MG63 (cell line): ENCODE measurements around the gene CLEC20A. TPM values are rescaled to one million over a fixed set of nuclear protein-coding genes. Genes with fewer than 3 reads are reported as not detected.

ENCODE experiments used
- DNase-seq: peaks from one replicate; pipeline ENCODE4 v3.0.0-alpha.2; 2020
- H3K27me3 ChIP-seq: fragments of 250-450 bp; sonication (Bioruptor Pico); 2 replicates; pipeline ENCODE4 v1.5.1; 2020; ENCODE audit warnings: mild to moderate bottlenecking, moderate library complexity
- H3K36me3 ChIP-seq: fragments of 250-450 bp; sonication (Bioruptor Pico); 2 replicates; pipeline ENCODE4 v1.5.1; 2020; ENCODE audit warnings: mild to moderate bottlenecking, moderate library complexity
- H3K4me3 ChIP-seq: fragments of 250-450 bp; sonication (Bioruptor Pico); 2 replicates; pipeline ENCODE4 v1.5.1; 2020; ENCODE audit warnings: mild to moderate bottlenecking, moderate library complexity
- H3K9me3 ChIP-seq: fragments of 250-450 bp; sonication (Bioruptor Pico); 2 replicates; pipeline ENCODE4 v1.5.1; 2020; ENCODE audit warnings: mild to moderate bottlenecking, moderate library complexity
- total RNA-seq: library from RNA; depleted of rRNA; stranded (reverse); fragments of >200 nt; shearing (Covaris generic); gene quantifications from 2 replicates; pipeline ENCODE4 v1.2.3, GENCODE V29; 2014; ENCODE audit warnings: low replicate concordance

The CLEC20A gene
- total RNA-seq, 1 experiment from 2014 or later, result not detected

- Histone ChIP-seq H3K9me3 (no peaks in the 10 kb centered on the region), H3K36me3 (peaks cover 24% of the 10 kb centered on the region), H3K27me3 (no peaks in the 10 kb centered on the region), H3K4me3 (no peak overlapping the region)
- no peak for DNase-seq
Observed at GRCh38 chr1:178465011-178465410, 31.8 kb downstream of the CLEC20A start.

GRCh38 chr1:178464566-178464965, 32.2 kb downstream of the CLEC20A start:
- peaks cover 24% of the 10 kb centered on the region for H3K36me3 ChIP-seq
- DNase-seq, result no peak
- H3K4me3 ChIP-seq, result no peak overlapping the region
- H3K9me3 ChIP-seq, result no peaks in the 10 kb centered on the region
- no peaks in the 10 kb centered on the region for H3K27me3 ChIP-seq

DNA sequence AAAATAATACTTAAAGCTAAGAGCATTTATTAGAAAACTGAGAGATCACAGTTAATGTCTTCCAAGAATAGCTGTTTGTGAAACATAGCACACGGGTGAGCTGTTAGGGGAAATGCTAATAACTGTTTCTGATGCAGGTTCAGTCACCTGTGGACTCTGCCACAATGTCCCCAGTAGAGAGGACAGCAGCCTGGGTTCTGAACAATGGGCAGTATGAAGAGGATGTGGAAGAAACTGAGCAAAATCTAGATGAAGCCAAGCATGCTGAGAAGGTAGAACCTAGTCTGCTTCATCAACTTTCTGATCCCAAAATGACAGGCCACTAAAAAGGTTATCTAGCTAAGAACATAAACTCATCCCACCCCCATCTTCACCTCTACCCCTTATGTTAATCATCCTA, 32.6 kb downstream of the CLEC20A start:
- H3K9me3 ChIP-seq, result no peaks in the 10 kb centered on the region
- H3K36me3 ChIP-seq, result peaks cover 24% of the 10 kb centered on the region
- H3K4me3 ChIP-seq, result no peak overlapping the region
- no peak for DNase-seq
- H3K27me3 ChIP-seq, result no peaks in the 10 kb centered on the region

GRCh38 chr1:178461701-178462100, 35.1 kb downstream of the CLEC20A start:
- Histone ChIP-seq H3K36me3 (peaks cover 14% of the 10 kb centered on the region), H3K4me3 (no peak overlapping the region), H3K27me3 (no peaks in the 10 kb centered on the region), H3K9me3 (no peaks in the 10 kb centered on the region)
- DNase-seq, result no peak

DNA sequence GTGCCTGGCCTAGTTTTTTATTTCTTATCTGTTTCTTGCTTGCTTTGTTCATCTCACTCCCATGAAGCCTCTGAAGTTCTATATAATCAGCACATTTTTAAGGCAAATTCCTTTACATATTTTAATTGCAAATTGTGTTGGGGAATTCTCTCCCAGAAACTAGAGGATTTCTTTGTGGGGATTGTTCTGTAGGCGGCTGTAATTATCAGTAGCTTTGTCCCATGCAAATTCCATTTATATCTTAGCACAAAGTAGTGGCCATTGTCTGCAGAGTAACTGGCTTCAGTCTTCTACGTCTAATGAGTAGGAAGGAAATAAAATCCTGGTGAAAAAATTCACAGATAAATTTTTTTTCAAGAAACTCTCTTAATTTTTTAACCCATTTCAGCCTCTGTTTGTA, 35.7 kb downstream of the CLEC20A start:
- Histone ChIP-seq H3K27me3 (no peaks in the 10 kb centered on the region), H3K36me3 (peaks cover 12% of the 10 kb centered on the region), H3K9me3 (no peaks in the 10 kb centered on the region), H3K4me3 (no peak overlapping the region)
- no peak for DNase-seq

DNA sequence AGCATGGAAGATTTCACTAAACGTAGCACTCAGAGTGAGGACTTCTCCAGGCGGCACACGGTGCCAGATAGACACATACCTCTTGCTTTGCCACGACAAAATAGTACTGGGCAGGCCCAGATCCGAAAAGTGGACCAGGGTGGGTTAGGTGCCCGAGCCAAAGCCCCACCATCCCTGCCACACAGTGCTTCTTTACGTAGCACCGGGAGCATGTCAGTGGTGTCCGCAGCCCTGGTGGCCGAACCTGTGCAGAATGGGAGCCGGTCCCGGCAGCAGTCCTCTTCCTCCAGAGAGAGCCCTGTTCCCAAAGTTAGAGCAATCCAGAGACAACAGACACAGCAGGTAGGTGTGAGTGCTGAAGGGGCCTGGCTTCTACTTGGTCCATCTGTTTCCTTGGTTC, 38.6 kb downstream of the CLEC20A start:
- DNase-seq, result no peak
- Histone ChIP-seq H3K9me3 (no peaks in the 10 kb centered on the region), H3K36me3 (peaks cover 9% of the 10 kb centered on the region), H3K4me3 (no peak overlapping the region), H3K27me3 (no peaks in the 10 kb centered on the region)

DNA sequence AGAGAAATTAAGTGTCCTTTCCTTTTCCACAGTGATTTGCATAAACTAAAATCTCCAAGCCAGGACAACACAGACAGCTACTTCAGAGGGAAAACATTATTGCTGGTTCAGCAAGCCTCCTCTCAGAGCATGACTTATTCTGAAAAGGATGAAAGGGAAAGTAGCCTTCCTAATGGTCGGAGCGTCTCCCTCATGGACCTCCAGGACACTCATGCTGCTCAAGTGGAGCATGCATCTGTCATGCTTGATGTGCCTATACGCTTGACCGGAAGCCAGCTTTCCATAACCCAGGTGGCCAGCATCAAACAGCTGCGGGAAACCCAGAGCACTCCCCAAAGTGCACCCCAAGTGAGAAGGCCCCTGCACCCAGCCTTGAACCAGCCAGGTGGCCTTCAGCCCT, 39.1 kb downstream of the CLEC20A start:
- no peak for DNase-seq
- H3K27me3 ChIP-seq, result no peaks in the 10 kb centered on the region
- no peaks in the 10 kb centered on the region for H3K9me3 ChIP-seq
- H3K36me3 ChIP-seq, result peaks cover 12% of the 10 kb centered on the region
- H3K4me3 ChIP-seq, result no peak overlapping the region

DNA sequence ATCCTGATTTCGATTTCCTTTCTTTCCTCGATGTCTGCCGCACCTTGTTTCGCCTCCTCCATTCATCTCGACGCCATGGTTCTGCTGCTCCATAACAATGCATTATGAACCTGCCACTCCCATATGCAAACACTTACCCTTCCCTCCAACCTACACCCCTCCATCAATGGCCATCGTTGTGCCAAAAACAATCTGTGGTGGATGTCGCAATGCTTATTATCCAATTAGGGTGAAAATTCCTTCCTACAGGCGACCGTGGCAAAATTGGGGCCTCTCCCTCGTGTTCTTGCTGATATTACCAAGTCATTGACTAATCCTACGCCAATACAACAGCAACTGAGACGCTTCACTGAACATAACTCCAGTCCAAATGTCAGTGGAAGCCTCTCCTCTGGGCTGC, 40.3 kb downstream of the CLEC20A start:
- Histone ChIP-seq H3K9me3 (no peaks in the 10 kb centered on the region), H3K27me3 (no peaks in the 10 kb centered on the region), H3K36me3 (peaks cover 18% of the 10 kb centered on the region), H3K4me3 (no peak overlapping the region)
- DNase-seq, result no peak

DNA sequence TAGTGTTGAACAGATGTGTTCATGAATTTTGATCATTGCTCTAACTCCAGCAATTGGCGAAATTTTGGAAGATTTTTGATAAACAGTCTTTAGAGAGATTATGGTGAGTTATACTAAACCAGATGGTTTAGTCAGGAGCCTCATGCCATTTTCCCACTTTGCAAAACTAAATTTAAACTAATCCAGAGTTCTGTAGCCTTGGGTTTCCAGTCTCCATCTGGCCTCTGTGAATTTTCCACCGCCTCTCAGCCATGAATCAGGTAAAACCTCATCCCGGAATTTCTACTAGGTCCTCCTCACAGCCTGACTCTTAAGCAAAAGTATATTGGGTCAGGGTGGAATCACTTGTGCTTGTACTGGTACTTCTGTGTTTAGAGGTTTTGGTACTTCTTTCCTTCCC, 44.8 kb downstream of the CLEC20A start:
- Histone ChIP-seq H3K9me3 (no peaks in the 10 kb centered on the region), H3K27me3 (no peaks in the 10 kb centered on the region), H3K4me3 (no peak overlapping the region), H3K36me3 (peaks cover 15% of the 10 kb centered on the region)
- no peak for DNase-seq

DNA sequence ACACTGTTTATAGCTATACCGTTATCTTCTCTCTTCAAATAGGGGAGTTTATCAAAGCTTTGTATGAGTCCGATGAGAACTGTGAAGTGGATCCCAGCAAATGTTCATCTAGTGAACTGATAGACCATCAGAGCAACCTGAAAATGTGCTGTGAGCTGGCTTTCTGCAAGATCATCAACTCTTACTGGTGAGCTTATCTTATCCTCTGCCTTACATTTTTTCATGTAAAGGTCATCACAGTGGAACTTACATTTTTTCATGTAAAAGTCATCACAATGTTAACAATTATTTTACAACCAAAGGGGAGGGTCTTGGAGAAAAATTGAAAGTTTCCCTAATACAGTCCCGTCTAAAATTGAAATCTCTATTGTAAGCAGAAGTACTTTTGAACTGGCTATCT, 45.2 kb downstream of the CLEC20A start:
- Histone ChIP-seq H3K27me3 (no peaks in the 10 kb centered on the region), H3K36me3 (peaks cover 12% of the 10 kb centered on the region), H3K4me3 (no peak overlapping the region), H3K9me3 (no peaks in the 10 kb centered on the region)
- peak; percentile 10 for DNase-seq

DNA sequence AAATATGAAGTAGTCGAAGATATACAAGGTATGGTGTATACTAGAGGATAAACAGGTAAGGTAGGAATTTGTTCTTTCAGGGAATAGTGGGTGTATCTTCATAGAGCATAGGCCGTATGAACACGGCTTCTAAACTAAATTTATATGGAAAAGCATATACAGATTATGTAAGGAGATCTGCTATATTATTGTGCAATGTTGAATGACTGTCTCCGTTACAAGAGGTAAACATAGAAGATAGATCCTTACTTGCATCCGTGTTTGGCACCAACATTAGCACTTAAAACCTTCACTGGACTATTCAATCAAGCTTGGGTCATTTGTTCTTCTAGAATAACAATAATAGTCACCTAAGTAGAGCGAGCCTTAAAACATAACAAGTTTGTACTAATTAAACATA, 45.9 kb downstream of the CLEC20A start:
- Histone ChIP-seq H3K36me3 (peaks cover 17% of the 10 kb centered on the region), H3K4me3 (no peak overlapping the region), H3K9me3 (no peaks in the 10 kb centered on the region), H3K27me3 (no peaks in the 10 kb centered on the region)
- DNase-seq, result no peak

DNA sequence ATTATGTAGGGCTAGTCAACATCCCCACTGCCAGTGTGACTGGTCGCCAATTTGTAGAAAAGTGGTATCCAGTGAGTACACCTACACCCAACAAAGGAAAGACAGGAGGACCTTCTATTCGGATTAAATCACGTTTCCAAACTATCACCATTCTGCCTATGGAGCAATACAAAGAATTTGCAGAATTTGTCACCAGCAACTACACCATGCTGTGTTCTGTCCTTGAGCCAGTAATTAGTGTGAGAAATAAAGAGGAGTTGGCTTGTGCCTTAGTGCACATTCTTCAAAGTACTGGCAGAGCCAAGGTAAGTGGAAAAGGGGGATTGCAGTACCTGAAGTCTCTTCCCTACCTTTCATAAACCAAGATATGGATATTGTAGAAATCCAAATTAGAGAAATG, 53.8 kb downstream of the CLEC20A start:
- Histone ChIP-seq H3K27me3 (no peaks in the 10 kb centered on the region), H3K36me3 (peaks cover 35% of the 10 kb centered on the region), H3K9me3 (no peaks in the 10 kb centered on the region), H3K4me3 (no peak overlapping the region)
- DNase-seq, result no peak

DNA sequence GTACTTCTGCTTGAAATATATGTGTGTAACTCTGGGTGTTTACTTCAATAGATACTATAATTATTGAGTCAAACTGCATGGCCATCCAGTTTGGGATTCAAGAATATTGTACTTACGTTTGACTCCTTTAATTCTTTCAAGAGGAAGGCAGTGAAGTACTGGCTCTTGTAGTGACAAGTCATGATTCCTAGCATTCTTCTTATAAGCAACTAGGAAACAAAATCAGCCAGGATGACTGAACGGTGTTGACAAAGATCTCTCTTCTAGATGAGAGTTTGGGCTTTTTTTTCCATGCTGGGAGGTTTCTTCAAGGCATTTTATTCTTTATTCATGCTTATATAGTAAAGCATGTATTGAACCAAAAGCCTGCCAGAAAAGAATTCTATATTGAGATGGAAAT, 58.3 kb downstream of the CLEC20A start:
- DNase-seq, result no peak
- no peaks in the 10 kb centered on the region for H3K27me3 ChIP-seq
- H3K4me3 ChIP-seq, result no peak overlapping the region
- H3K36me3 ChIP-seq, result peaks cover 22% of the 10 kb centered on the region
- H3K9me3 ChIP-seq, result no peaks in the 10 kb centered on the region

DNA sequence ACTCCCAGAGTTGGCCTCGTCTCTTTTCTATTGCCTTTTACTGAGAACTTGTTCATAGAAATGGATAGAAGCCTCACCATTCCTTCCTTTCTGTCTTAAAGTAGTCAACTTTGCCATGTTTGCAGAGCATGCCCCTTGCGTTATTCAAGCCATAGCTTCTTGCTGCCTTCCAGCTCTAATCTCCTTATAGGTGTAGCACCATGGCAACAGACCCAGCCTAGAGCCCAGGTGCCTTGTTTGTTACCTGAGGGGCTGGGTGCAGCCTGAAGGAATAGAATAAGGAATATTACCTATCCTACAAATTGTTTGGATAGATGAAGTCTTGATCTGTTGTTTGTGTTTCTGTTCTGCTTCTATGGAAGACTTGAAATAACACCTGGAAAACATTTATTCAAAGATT, 59.9 kb downstream of the CLEC20A start:
- peaks cover 13% of the 10 kb centered on the region for H3K36me3 ChIP-seq
- DNase-seq, result no peak
- H3K27me3 ChIP-seq, result no peaks in the 10 kb centered on the region
- no peaks in the 10 kb centered on the region for H3K9me3 ChIP-seq
- H3K4me3 ChIP-seq, result no peak overlapping the region

DNA sequence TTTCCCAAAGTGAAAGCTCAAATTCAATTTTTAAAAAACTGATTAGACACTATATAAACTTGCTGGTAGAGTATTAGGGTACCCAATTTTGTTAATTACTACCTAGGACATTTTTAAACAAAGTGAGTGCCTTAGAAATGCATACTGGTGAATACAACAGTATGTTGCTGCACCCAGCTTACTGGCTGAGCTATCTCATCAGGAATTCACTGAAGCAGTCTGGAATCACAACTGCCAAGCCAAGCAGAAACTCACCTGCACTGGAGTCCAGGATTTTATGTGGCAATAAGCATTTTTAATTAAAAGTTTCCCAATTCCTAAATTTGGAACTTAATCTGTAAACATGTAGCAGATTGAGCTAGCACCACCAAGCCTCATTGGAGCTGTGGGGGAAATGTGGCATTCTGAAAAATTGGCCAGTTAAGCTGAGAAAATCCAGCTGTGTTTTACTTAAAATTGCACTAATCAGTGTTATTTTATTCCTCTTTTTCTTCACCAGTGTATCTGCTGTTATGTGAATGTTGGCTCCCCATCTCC, 61.8 kb downstream of the CLEC20A start:
- Histone ChIP-seq H3K27me3 (no peaks in the 10 kb centered on the region), H3K9me3 (no peaks in the 10 kb centered on the region), H3K4me3 (no peak overlapping the region), H3K36me3 (0 out of 2 replicates have a peak, but pooled peaks cover 4% of the 10 kb centered on the region)
- no peak for DNase-seq

GRCh38 chr1:178434360-178434759, 62.4 kb downstream of the CLEC20A start:
- H3K9me3 ChIP-seq, result no peaks in the 10 kb centered on the region
- no peak for DNase-seq
- no peaks in the 10 kb centered on the region for H3K36me3 ChIP-seq
- no peaks in the 10 kb centered on the region for H3K27me3 ChIP-seq
- no peak overlapping the region for H3K4me3 ChIP-seq
